ENCODE measurements around the gene KRTAP4-11. TPM values are rescaled to one million over a fixed set of nuclear protein-coding genes. Genes with fewer than 3 reads are reported as not detected.
"Not testable (repeated sequence)": the region's sequence is repeated elsewhere in the genome, so short reads cannot be mapped to it uniquely, and the experiment has no call there.

Gene KRTAP4-11
- total RNA-seq, 2 experiments from 2014 or later, result not detected

GRCh38 chr17:41083427-41083826 lies 34.7 kb downstream of the KRTAP4-11 start:
- H3K27ac Mint-ChIP-seq; DNase-seq; H3K36me3 ChIP-seq (ENCODE audit: insufficient read depth, low read length); H3K27me3 ChIP-seq (ENCODE audit: control insufficient read depth in 1 of 2, insufficient read depth in 2 of 2, low read length in 2 of 2); POLR2A ChIA-PET; H3K4me1 ChIP-seq (ENCODE audit: insufficient read depth, low read length); H3K9me3 Mint-ChIP-seq; H3K27ac ChIP-seq (ENCODE audit: low read depth in 1 of 2, low read length in 2 of 2); H3K4me1 Mint-ChIP-seq (ENCODE audit: low read depth); H3K4me3 ChIP-seq (ENCODE audit: low read length); intact Hi-C loops (cut with DNase I, micrococcal nuclease); CTCF ChIA-PET; H3K4me3 Mint-ChIP-seq; ATAC-seq (ENCODE audit: poor library complexity); H3K36me3 Mint-ChIP-seq (ENCODE audit: low read depth); H3K9me3 ChIP-seq (ENCODE audit: control insufficient read depth in 1 of 2, insufficient read depth in 1 of 2, low read length in 2 of 2): not testable (repeated sequence)
- peaks cover 19% of the 10 kb centered on the region for H3K27me3 Mint-ChIP-seq

GRCh38 chr17:41082626-41083025 lies 35.5 kb downstream of the KRTAP4-11 start:
- no peak overlapping the region for H3K27ac Mint-ChIP-seq
- H3K4me1 Mint-ChIP-seq (ENCODE audit: low read depth), result no peaks in the 10 kb centered on the region
- DNase-seq, result no peak
- H3K4me3 Mint-ChIP-seq, result no peak overlapping the region
- Histone ChIP-seq H3K4me1 (ENCODE audit: insufficient read depth, low read length) (no peaks in the 10 kb centered on the region), H3K27ac (ENCODE audit: low read depth in 1 of 2, low read length in 2 of 2) (no peak overlapping the region), H3K27me3 (ENCODE audit: control insufficient read depth in 1 of 2, insufficient read depth in 2 of 2, low read length in 2 of 2) (no peaks in the 10 kb centered on the region), H3K9me3 (ENCODE audit: control insufficient read depth in 1 of 2, insufficient read depth in 1 of 2, low read length in 2 of 2) (no peaks in the 10 kb centered on the region), H3K4me3 (ENCODE audit: low read length) (no peak overlapping the region), H3K36me3 (ENCODE audit: insufficient read depth, low read length) (no peaks in the 10 kb centered on the region)
- ATAC-seq (ENCODE audit: poor library complexity), result no peak
- no peaks in the 10 kb centered on the region for H3K36me3 Mint-ChIP-seq (ENCODE audit: low read depth)
- POLR2A ChIA-PET, result no interaction called here
- no peak for TF ChIP-seq CTCF (IDR thresholded peaks at IDR 0.05)
- CTCF ChIA-PET, result no interaction called here
- intact Hi-C loops (cut with DNase I, micrococcal nuclease), result no loop called here
- H3K9me3 Mint-ChIP-seq, result no peaks in the 10 kb centered on the region
- peaks cover 23% of the 10 kb centered on the region for H3K27me3 Mint-ChIP-seq

GRCh38 chr17:41076788-41077187 lies 41.4 kb downstream of the KRTAP4-11 start:
- no peak for DNase-seq
- Histone ChIP-seq H3K27ac (ENCODE audit: low read depth in 1 of 2, low read length in 2 of 2) (no peak overlapping the region), H3K9me3 (ENCODE audit: control insufficient read depth in 1 of 2, insufficient read depth in 1 of 2, low read length in 2 of 2) (no peaks in the 10 kb centered on the region), H3K27me3 (ENCODE audit: control insufficient read depth in 1 of 2, insufficient read depth in 2 of 2, low read length in 2 of 2) (no peaks in the 10 kb centered on the region), H3K36me3 (ENCODE audit: insufficient read depth, low read length) (no peaks in the 10 kb centered on the region), H3K4me1 (ENCODE audit: insufficient read depth, low read length) (no peaks in the 10 kb centered on the region), H3K4me3 (ENCODE audit: low read length) (no peak overlapping the region)
- intact Hi-C loops (cut with DNase I, micrococcal nuclease), result no loop called here
- Mint-ChIP-seq H3K27me3 (peaks cover 44% of the 10 kb centered on the region), H3K36me3 (ENCODE audit: low read depth) (no peaks in the 10 kb centered on the region), H3K27ac (no peak overlapping the region), H3K9me3 (no peaks in the 10 kb centered on the region), H3K4me1 (ENCODE audit: low read depth) (no peaks in the 10 kb centered on the region), H3K4me3 (no peak overlapping the region)
- ChIA-PET POLR2A (no interaction called here), CTCF (no interaction called here)
- no peak for ATAC-seq (ENCODE audit: poor library complexity)
- no peak for TF ChIP-seq CTCF (IDR thresholded peaks at IDR 0.05)

- H3K36me3 ChIP-seq (ENCODE audit: insufficient read depth, low read length), result no peaks in the 10 kb centered on the region
- no peak overlapping the region for H3K4me3 ChIP-seq (ENCODE audit: low read length)
- no peaks in the 10 kb centered on the region for H3K27me3 ChIP-seq (ENCODE audit: control insufficient read depth in 1 of 2, insufficient read depth in 2 of 2, low read length in 2 of 2)
- H3K27me3 Mint-ChIP-seq, result peaks cover 32% of the 10 kb centered on the region
- POLR2A ChIA-PET, result no interaction called here
- ATAC-seq (ENCODE audit: poor library complexity) (no peak), DNase-seq (no peak)
- no peaks in the 10 kb centered on the region for H3K36me3 Mint-ChIP-seq (ENCODE audit: low read depth)
- intact Hi-C loops (cut with DNase I, micrococcal nuclease), result no loop called here
- no peak overlapping the region for H3K27ac ChIP-seq (ENCODE audit: low read depth in 1 of 2, low read length in 2 of 2)
- no peaks in the 10 kb centered on the region for H3K4me1 ChIP-seq (ENCODE audit: insufficient read depth, low read length)
- no peaks in the 10 kb centered on the region for H3K4me1 Mint-ChIP-seq (ENCODE audit: low read depth)
- no peaks in the 10 kb centered on the region for H3K9me3 ChIP-seq (ENCODE audit: control insufficient read depth in 1 of 2, insufficient read depth in 1 of 2, low read length in 2 of 2)
- CTCF ChIA-PET, result no interaction called here
- H3K27ac Mint-ChIP-seq, result no peak overlapping the region
- TF ChIP-seq CTCF (IDR thresholded peaks at IDR 0.05), result no peak
- no peak overlapping the region for H3K4me3 Mint-ChIP-seq
- H3K9me3 Mint-ChIP-seq, result no peaks in the 10 kb centered on the region
These were observed 44.5 kb downstream of the KRTAP4-11 start for GRCh38 chr17:41073676-41074075.
